ENCODE results near the gene HACD3. TPM values are rescaled to one million over a fixed set of nuclear protein-coding genes. Genes with fewer than 3 reads are reported as not detected.
"Not testable (repeated sequence)": the region's sequence is repeated elsewhere in the genome, so short reads cannot be mapped to it uniquely, and the experiment has no call there.

The HACD3 gene
- total RNA-seq, 1 donor from 2014 or later: 123 TPM

GRCh38 chr15:65612616-65612946, 82.3 kb downstream of the HACD3 start:
- DNase-seq (ENCODE audit: extremely low spot score, unreplicated experiment): no peak
- peak overlapping the region; percentile 99 for H3K27ac Mint-ChIP-seq
- no peak for TF ChIP-seq CTCF (conservative IDR thresholded peaks at IDR 0.05)
- H3K4me1 Mint-ChIP-seq (ENCODE audit: unreplicated experiment): peaks cover 14% of the 10 kb centered on the region
- H3K36me3 Mint-ChIP-seq: no peaks in the 10 kb centered on the region
- H3K9me3 Mint-ChIP-seq: no peaks in the 10 kb centered on the region
- H3K27me3 Mint-ChIP-seq: no peaks in the 10 kb centered on the region
- peak overlapping the region; percentile 99 for H3K4me3 Mint-ChIP-seq

GRCh38 chr15:65612949-65613744, 82.9 kb downstream of the HACD3 start:
- Mint-ChIP-seq H3K4me3 (no peak overlapping the region), H3K36me3 (no peaks in the 10 kb centered on the region), H3K27ac (no peak overlapping the region), H3K4me1 (ENCODE audit: unreplicated experiment) (peaks cover 14% of the 10 kb centered on the region), H3K27me3 (no peaks in the 10 kb centered on the region), H3K9me3 (no peaks in the 10 kb centered on the region)
- DNase-seq (ENCODE audit: extremely low spot score, unreplicated experiment): no peak
- TF ChIP-seq CTCF (conservative IDR thresholded peaks at IDR 0.05): no peak

GRCh38 chr15:65615887-65616286, 85.6 kb downstream of the HACD3 start:
- not testable (repeated sequence) for H3K4me3 Mint-ChIP-seq; H3K9me3 Mint-ChIP-seq; H3K27me3 Mint-ChIP-seq; H3K36me3 Mint-ChIP-seq; H3K27ac Mint-ChIP-seq; DNase-seq (ENCODE audit: extremely low spot score, unreplicated experiment); H3K4me1 Mint-ChIP-seq (ENCODE audit: unreplicated experiment)

- no peaks in the 10 kb centered on the region for H3K27me3 Mint-ChIP-seq
- no peaks in the 10 kb centered on the region for H3K4me1 Mint-ChIP-seq (ENCODE audit: unreplicated experiment)
- H3K36me3 Mint-ChIP-seq: no peaks in the 10 kb centered on the region
- no peak overlapping the region for H3K27ac Mint-ChIP-seq
- TF ChIP-seq CTCF (conservative IDR thresholded peaks at IDR 0.05): no peak
- no peak overlapping the region for H3K4me3 Mint-ChIP-seq
- no peaks in the 10 kb centered on the region for H3K9me3 Mint-ChIP-seq
- no peak for DNase-seq (ENCODE audit: extremely low spot score, unreplicated experiment)
These were observed 88.4 kb downstream of the HACD3 start for GRCh38 chr15:65618560-65619109.

GRCh38 chr15:65619626-65620290, 89.5 kb downstream of the HACD3 start:
- Mint-ChIP-seq H3K27ac (no peak overlapping the region), H3K9me3 (no peaks in the 10 kb centered on the region), H3K27me3 (no peaks in the 10 kb centered on the region), H3K4me1 (ENCODE audit: unreplicated experiment) (no peaks in the 10 kb centered on the region), H3K4me3 (no peak overlapping the region), H3K36me3 (peaks cover 7% of the 10 kb centered on the region)
- no peak for TF ChIP-seq CTCF (conservative IDR thresholded peaks at IDR 0.05)
- no peak for DNase-seq (ENCODE audit: extremely low spot score, unreplicated experiment)

- Mint-ChIP-seq H3K27me3 (no peaks in the 10 kb centered on the region), H3K27ac (no peak overlapping the region), H3K4me1 (ENCODE audit: unreplicated experiment) (no peaks in the 10 kb centered on the region), H3K9me3 (no peaks in the 10 kb centered on the region), H3K4me3 (no peak overlapping the region), H3K36me3 (peaks cover 12% of the 10 kb centered on the region)
- no peak for DNase-seq (ENCODE audit: extremely low spot score, unreplicated experiment)
- TF ChIP-seq CTCF (conservative IDR thresholded peaks at IDR 0.05): no peak
These were observed 90.6 kb downstream of the HACD3 start for GRCh38 chr15:65620833-65621232.
